ENCODE measurements around the gene UGT1A1.
A peak's percentile ranks its signal among the peaks of the same experiment; 100 is the strongest.
"Not testable (repeated sequence)": the region's sequence is repeated elsewhere in the genome, so short reads cannot be mapped to it uniquely, and the experiment has no call there.

UGT1A1 gene

GRCh38 chr2:233760043-233760442 lies at the start of gene UGT1A1:
TSS of gene UGT1A1 (plus strand) at chr2:233760270. CDS start at chr2:233760288, 18 bp downstream.
- no peak for DNase-seq

DNA sequence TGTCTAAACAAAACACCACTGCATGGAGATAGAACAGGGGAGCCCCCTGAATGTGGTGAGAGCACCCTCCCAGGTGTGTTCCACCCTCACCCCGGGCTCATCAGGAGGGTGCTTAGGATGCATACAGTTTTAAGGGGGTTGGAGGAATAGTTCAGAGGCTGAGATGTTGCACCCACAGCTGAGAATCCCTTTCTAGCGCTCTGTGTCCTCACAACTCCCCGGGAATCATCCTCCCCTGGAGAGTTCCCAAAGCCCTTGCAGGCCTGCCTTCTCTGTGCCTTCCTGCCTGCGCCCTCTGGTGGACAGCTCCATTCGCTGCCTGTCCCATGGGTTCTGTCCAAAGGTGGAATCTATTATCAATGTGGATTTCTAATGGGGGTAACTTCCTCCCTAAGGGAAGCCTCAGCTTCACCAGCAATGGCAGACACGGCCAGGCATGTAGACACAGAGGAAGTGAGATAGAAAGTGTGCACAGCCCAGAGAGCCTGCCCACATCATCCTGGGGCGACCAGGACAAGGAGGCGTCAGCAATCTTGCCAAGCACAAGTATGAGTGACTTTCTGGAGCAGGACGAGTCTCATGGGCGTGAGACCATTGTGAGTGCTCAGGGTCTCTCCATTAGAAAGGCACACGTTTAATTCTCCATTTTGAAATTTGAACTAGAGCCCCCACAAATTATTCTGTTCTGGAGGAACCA lies 48.6 kb upstream of the UGT1A1 start:
- peak; percentile 79 to 80 for DNase-seq

GRCh38 chr2:233712611-233713261 lies 47.3 kb upstream of the UGT1A1 start, which contains the start of gene UGT1A5:
TSS of gene UGT1A5 (plus strand) at chr2:233712907. CDS start at chr2:233712992, 85 bp downstream.
- no peak for DNase-seq

DNA sequence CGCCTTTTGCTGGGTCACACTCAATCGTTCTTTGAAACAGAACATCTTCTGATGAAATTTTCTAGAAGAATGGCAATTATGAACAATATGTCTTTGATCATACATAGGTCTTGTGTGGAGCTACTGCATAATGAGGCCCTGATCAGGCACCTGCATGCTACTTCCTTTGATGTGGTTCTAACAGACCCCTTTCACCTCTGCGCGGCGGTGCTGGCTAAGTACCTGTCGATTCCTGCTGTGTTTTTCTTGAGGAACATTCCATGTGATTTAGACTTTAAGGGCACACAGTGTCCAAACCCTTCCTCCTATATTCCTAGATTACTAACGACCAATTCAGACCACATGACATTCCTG lies 46.8 kb upstream of the UGT1A1 start:
- DNase-seq, result no peak

DNA sequence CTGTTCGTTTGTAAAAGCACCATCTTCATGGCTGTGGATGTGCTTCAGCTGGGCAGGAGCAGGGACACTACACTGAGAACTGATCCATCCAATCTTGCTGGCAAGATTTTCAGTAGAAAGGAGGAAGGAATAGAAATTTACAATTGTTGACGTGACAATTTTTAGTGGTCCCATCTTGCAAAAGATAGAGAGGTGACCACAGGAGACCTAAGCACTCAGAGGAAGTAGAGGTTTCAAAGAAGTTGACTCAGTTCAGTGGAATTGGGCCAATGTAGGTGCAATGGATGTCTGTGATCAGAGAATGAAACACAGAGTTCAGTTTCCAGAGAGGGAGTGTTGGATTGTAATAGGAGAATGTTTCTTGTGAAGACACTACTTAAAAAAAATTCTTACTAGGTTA lies 45.9 kb upstream of the UGT1A1 start:
- DNase-seq, result no peak

- DNase-seq, result no peak
Measured at GRCh38 chr2:233718552-233718951, 41.5 kb upstream of the UGT1A1 start, which contains the start of gene UGT1A4. TSS of gene UGT1A4 (plus strand) at chr2:233718736. CDS start at chr2:233718821, 85 bp downstream.

- DNase-seq, result no peak
Measured at GRCh38 chr2:233728723-233729301, 31.3 kb upstream of the UGT1A1 start, which contains the start of gene UGT1A3. TSS of gene UGT1A3 (plus strand) at chr2:233729042. CDS start at chr2:233729127, 85 bp downstream.

GRCh38 chr2:233736868-233737653 lies 23.0 kb upstream of the UGT1A1 start:
- DNase-seq, result not testable (repeated sequence)

DNA sequence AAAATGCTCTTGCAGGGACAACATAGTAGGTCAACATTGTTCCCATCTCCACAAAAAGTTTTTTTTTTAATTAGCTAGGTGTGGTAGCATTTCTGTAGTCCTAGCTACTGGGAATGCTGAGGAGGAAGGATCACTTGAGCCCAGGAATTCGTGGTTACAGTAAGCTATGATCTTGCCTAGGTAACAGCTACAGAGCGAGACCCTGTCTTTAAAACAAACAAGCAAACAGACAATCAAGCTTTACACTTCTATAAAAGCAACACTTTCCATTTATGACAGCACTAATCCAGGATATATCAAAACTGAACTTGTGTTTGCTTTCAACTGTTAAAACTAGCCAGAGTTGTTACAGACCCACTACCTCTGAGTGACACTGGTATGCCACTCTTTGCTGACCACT lies 19.2 kb upstream of the UGT1A1 start:
- DNase-seq, result no peak

DNA sequence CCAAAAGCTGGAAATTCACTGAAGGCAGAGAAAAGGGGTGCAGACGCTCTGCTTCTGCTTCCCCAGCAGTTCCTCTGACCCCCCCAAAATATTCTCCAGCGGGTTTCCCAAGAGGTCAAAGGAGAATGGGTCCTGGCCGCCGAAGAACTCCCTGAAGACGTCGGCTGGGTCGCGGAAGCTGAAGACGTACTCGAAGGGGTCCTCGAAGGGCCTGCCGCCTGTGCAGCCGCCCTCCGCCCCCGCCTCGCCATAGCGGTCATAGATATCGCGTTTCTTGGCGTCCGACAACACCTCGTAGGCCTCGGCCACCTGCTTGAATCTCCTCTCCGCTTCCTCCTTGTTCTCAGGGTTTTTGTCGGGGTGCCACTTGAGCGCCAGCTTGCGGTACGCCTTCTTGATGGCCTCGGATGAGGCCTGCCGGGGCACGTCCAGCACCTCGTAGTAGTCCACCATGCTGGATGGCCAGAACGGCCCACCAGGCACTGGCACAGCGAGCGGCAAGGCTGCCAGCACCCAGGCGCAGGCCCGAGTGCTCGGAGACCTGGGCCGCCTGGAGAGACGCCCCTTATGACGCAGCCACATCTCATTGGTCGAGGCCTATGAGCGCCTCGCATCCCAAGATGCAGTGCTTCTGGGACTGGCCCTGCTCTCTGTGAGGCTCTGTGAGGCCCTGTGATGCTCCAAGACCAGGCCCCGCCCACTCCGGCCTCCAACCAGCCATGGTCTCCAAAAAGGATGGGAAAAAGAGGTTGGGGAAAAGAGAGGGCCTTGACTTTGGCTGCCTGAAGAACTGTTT lies 16.4 kb upstream of the UGT1A1 start:
- no peak for DNase-seq

DNA sequence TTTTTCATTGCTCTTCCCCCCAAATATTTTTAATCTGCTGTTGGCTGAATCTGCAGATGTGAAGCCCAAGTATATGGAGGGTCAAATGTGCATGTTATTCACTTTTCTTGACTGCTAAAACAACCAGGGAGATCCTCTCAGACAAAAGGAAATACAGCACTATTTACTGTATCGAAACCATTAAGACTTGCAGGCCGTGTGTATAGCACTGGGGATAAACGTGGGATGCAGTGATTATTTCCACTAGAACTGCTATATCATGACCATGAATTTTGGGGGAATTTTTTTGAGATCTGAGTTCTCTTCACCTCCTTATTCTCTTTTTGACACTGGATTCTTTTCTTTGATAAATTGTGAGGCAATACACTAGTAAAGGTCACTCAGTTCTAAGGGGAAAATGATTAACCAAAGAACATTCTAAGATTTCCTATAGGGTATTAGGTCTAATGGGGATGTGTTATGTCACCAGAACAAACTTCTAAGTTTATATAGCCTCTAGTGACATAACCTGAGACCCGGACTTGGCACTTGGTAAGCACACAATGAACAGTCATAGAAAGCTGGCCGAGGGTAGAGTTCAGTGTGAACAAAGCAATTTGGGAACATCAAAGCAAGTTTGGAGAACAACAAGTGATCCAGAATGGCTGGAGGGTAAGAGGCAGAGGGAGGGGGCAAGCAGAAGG lies 14.9 kb upstream of the UGT1A1 start:
- DNase-seq, result no peak

- DNase-seq, result not testable (repeated sequence)
Measured at GRCh38 chr2:233745838-233746237, 14.2 kb upstream of the UGT1A1 start.

GRCh38 chr2:233746475-233747282 lies 13.4 kb upstream of the UGT1A1 start:
- no peak for DNase-seq

GRCh38 chr2:233747283-233747544 lies 12.9 kb upstream of the UGT1A1 start:
- DNase-seq, result no peak

DNA sequence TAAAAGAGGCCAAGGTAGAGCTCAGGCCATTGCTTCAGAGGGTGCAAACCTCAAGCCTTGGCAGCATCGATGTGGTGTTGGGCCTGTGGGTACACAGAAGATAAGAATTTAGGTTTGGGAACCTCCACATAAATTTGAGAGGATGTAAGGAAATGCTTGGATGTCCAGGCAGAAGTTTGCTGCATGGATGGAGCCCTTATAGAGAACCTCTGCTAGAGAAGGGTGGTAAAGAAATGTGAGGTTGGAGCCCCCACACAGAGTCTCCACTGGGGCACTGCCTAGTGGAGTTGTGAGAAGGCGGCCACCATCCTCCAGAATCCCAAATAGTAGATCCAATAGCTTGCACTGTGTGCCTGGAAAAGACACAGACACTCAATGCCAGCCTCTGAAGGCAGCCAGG lies 9.4 kb upstream of the UGT1A1 start:
- not testable (repeated sequence) for DNase-seq

- DNase-seq, result not testable (repeated sequence)
Measured at GRCh38 chr2:233751212-233752009, 8.7 kb upstream of the UGT1A1 start.

- no peak for DNase-seq
Measured at GRCh38 chr2:233754872-233755611, 5.0 kb upstream of the UGT1A1 start.

GRCh38 chr2:233756429-233757081 lies 3.5 kb upstream of the UGT1A1 start:
- no peak for DNase-seq

DNA sequence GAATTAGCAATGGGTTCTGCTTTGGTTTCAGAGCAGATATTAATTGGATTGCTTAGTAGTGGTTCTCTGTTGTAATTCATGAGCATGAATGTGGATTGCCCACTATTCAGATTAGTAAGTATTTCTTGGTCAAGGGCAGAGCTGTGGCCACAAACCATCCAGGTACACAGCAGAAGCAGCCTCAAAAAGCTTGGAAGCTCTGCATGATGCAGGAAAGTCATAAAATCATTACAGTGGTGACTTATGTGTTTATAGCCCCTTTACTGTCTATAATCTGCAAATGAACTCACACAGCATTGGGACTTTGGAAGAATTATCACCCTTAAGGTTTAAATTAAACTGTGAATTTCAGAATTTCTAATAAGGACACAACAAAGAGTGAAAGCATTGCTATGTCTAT lies 1.9 kb upstream of the UGT1A1 start:
- DNase-seq, result no peak
